ENCODE data around the gene ECM2.

DNA sequence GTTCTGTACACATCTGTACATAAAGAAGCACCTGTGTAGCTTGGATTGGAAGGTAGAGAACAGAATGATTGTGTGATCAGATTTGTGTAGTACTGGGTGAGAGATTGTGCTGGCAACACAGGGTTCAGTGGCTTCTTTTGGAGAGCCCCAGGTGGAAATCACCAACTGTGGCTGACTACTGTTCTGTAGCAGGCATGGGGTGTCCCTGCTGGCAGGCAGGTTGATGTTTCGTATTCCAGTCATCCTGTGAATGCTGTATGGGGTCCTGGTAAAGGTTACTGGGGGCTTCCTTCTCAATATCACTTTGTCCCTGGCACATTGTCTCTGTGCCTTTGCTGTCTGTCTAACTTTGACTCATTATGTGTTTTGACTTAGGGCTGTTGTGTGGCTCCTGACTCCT is 58.8 kb downstream of the ECM2 start:
- no peak for TF ChIP-seq CTCF (IDR thresholded peaks at IDR 0.05; ENCODE audit: low read length)
- no peak for TF ChIP-seq EZH2phosphoT487 (IDR thresholded peaks at IDR 0.05; ENCODE audit: low read length)

Measured in MM.1S (cell line).